ENCODE data around the gene PRKN.

GRCh38 chr6:161459008-161459615, 1268.5 kb downstream of the PRKN start:
- TF ChIP-seq POLR2A (IDR thresholded peaks at IDR 0.05) (no peak), CTCF (IDR thresholded peaks at IDR 0.05) (no peak)
